HepG2 (cell line): ENCODE measurements around the gene POM121. TPM values are rescaled to one million over a fixed set of nuclear protein-coding genes. Genes with fewer than 3 reads are reported as not detected.
"Not testable (repeated sequence)": the region's sequence is repeated elsewhere in the genome, so short reads cannot be mapped to it uniquely, and the experiment has no call there.

ENCODE experiments used
- CHCHD3 ChIP-seq: sonication (generic); formaldehyde crosslinking; IDR thresholded peaks from 2 replicates; pipeline ENCODE4 v1.8.0; 2022; ENCODE audit warnings: mild to moderate bottlenecking, missing genetic modification reagents, moderate library complexity
- CREM ChIP-seq, 2 experiments: sonication (generic) in 1 of 2; formaldehyde crosslinking in 1 of 2; IDR thresholded peaks; 2 replicates each; pipeline versions ENCODE4 v1.4.0 to v1.6.1; 2016 to 2020; ENCODE audit warnings: antibody characterized with exemption in 1 of 2, mild to moderate bottlenecking in 1 of 2, missing genetic modification reagents in 1 of 2
- KDM2A ChIP-seq: sonication (generic); formaldehyde crosslinking; IDR thresholded peaks from 2 replicates; pipeline ENCODE4 v1.4.0; 2020; ENCODE audit warnings: low read depth, missing genetic modification reagents, borderline replicate concordance
- POLR2A ChIP-seq, 2 experiments: IDR thresholded peaks; 2 replicates each; pipeline ENCODE4 v1.6.1; 2011; ENCODE audit warnings: low read depth in 2 of 2, low read length in 2 of 2, mild to moderate bottlenecking in 1 of 2, moderate library complexity in 1 of 2; ENCODE audit not compliant: insufficient read depth in 1 of 2
- RBFOX2 ChIP-seq: fragments of 200-400 bp; formaldehyde crosslinking; IDR thresholded peaks from 2 replicates; pipeline ENCODE4 v1.6.1; 2017; ENCODE audit warnings: low read depth, mild to moderate bottlenecking, low read length
- SIN3A ChIP-seq: IDR thresholded peaks from 2 replicates; pipeline ENCODE4 v1.6.1; 2011; ENCODE audit warnings: low read depth, mild to moderate bottlenecking, control low read depth, low read length, borderline replicate concordance
- ZNF331 ChIP-seq: sonication (generic); formaldehyde crosslinking; IDR thresholded peaks from 2 replicates; pipeline ENCODE4 v1.4.0; 2020; ENCODE audit warnings: missing genetic modification reagents
- polyA plus RNA-seq, 8 experiments: library from polyadenylated mRNA; depleted of rRNA in 3 of 8; stranded (reverse) in 7 of 8; unstranded in 1 of 8; fragments of >200 nt; fragmentation: Illumina TruSeq in 4 of 8; extraction: Trizol in 4 of 8; gene quantifications; 2 replicates each; pipeline versions ENCODE4 v1.2.1 to v1.2.3, GENCODE V29; 2011 to 2016; ENCODE audit warnings: low read depth in 4 of 8, missing spikeins in 1 of 8, mixed read lengths in 1 of 8; ENCODE audit not compliant: insufficient read depth in 1 of 8
- total RNA-seq, 5 experiments: library from RNA; depleted of rRNA; stranded (reverse); fragments of >200 nt; fragmentation: Illumina TruSeq; extraction: Trizol; gene quantifications; 2 replicates each; pipeline ENCODE4 v1.2.3, GENCODE V29; 2016; ENCODE audit warnings: low read depth in 1 of 5
- TF ChIP-seq, protein P1 (sequence below): sonication (generic); formaldehyde crosslinking; IDR thresholded peaks from 2 replicates; pipeline ENCODE4 v1.5.1; 2020; ENCODE audit warnings: mild to moderate bottlenecking, moderate library complexity, missing genetic modification reagents
- TF ChIP-seq, protein P2 (sequence below): sonication (generic); formaldehyde crosslinking; IDR thresholded peaks from 2 replicates; pipeline ENCODE4 v1.8.0; 2022; ENCODE audit warnings: missing genetic modification reagents, mild to moderate bottlenecking, borderline replicate concordance
- TF ChIP-seq, protein P3 (sequence below): sonication (generic); formaldehyde crosslinking; IDR thresholded peaks from 2 replicates; pipeline ENCODE4 v1.5.1; 2020; ENCODE audit warnings: missing genetic modification reagents, mild to moderate bottlenecking, borderline replicate concordance

POM121 gene
- total and polyA plus RNA-seq, 2 of the 13 experiments (the other 11 are each of a cell fraction or from before 2014, with no cell fraction given), result 8.4 to 10.3 TPM

DNA sequence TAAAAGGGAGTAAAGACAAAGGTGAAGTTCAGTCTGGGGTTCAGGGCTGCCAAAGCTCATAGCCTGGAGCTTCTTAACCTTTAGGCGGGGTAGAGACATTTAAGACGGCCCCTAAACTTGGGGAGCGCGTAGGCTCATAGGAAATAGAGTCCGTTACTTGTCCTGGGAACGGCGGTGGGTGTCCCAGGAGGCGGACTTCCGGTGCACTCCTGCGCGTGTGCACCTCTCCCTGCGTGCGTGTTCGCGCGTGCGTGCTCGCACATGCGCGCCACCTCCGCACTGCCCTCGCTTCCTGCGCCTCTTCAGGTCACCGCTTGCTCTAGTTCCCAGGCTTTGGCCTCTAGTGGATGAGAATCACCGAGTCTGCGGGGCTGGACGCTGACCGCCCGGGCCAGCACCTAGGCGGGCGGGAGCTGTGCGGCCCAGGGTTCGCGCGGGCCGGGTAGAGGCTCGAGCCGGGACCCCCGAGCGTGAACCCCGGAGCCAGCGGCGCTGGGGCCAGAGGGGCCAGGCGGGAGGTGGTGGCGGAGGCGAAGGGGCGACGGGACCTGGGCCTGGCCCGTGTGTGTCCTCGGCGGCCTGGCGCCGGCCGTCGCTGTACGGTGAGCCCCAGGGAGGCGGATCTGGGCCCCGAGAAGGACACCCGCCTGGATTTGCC, 45.7 kb upstream of the POM121 start (continued):
- TF ChIP-seq, protein P1, sequence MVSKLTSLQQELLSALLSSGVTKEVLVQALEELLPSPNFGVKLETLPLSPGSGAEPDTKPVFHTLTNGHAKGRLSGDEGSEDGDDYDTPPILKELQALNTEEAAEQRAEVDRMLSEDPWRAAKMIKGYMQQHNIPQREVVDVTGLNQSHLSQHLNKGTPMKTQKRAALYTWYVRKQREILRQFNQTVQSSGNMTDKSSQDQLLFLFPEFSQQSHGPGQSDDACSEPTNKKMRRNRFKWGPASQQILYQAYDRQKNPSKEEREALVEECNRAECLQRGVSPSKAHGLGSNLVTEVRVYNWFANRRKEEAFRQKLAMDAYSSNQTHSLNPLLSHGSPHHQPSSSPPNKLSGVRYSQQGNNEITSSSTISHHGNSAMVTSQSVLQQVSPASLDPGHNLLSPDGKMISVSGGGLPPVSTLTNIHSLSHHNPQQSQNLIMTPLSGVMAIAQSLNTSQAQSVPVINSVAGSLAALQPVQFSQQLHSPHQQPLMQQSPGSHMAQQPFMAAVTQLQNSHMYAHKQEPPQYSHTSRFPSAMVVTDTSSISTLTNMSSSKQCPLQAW, result peak; percentile 17; the same call in 1 of the 2 replicates
- TF ChIP-seq RBFOX2 (peak; percentile 92), CREM (IDR thresholded peaks at IDR 0.05) (peak; percentile 30; the same call in 1 of the 2 replicates), SIN3A (peak; percentile 24; the same call in 1 of the 2 replicates), POLR2A (IDR thresholded peaks at IDR 0.05; ENCODE audit: insufficient read depth in 1 of 2, low read depth in 2 of 2, low read length in 2 of 2) (peak; percentile 49 to 70; a peak in 3 of 4 replicates), KDM2A (CRISPR knock-in tag) (peak; percentile 30; the same call in 1 of the 2 replicates), CHCHD3 (CRISPR knock-in tag) (0 out of 2 replicates have a peak, but pooled peaks have one; percentile 28), ZNF331 (CRISPR knock-in tag) (0 out of 2 replicates have a peak, but pooled peaks have one; percentile 22)
- TF ChIP-seq CREM (CRISPR knock-in tag; IDR thresholded peaks at IDR 0.05), result not testable (repeated sequence)
- TF ChIP-seq, protein P2, sequence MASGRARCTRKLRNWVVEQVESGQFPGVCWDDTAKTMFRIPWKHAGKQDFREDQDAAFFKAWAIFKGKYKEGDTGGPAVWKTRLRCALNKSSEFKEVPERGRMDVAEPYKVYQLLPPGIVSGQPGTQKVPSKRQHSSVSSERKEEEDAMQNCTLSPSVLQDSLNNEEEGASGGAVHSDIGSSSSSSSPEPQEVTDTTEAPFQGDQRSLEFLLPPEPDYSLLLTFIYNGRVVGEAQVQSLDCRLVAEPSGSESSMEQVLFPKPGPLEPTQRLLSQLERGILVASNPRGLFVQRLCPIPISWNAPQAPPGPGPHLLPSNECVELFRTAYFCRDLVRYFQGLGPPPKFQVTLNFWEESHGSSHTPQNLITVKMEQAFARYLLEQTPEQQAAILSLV (CRISPR knock-in tag), result 0 out of 2 replicates have a peak, but pooled peaks have one; percentile 54
- TF ChIP-seq, protein P3, sequence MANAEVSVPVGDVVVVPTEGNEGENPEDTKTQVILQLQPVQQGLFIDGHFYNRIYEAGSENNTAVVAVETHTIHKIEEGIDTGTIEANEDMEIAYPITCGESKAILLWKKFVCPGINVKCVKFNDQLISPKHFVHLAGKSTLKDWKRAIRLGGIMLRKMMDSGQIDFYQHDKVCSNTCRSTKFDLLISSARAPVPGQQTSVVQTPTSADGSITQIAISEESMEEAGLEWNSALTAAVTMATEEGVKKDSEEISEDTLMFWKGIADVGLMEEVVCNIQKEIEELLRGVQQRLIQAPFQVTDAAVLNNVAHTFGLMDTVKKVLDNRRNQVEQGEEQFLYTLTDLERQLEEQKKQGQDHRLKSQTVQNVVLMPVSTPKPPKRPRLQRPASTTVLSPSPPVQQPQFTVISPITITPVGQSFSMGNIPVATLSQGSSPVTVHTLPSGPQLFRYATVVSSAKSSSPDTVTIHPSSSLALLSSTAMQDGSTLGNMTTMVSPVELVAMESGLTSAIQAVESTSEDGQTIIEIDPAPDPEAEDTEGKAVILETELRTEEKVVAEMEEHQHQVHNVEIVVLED (CRISPR knock-in tag), result peak; percentile 93
